ENCODE data around the gene BHLHA15. TPM values are rescaled to one million over a fixed set of nuclear protein-coding genes. Genes with fewer than 3 reads are reported as not detected.

Gene BHLHA15
- total RNA-seq, 1 experiment from 2014 or later = 1.8 TPM

- no peaks in the 10 kb centered on the region for H3K27me3 Mint-ChIP-seq (ENCODE audit: unreplicated experiment)
- H3K9me3 Mint-ChIP-seq (ENCODE audit: low read depth, unreplicated experiment) = peaks cover 3% of the 10 kb centered on the region
- intact Hi-C loops (cut with micrococcal nuclease; ENCODE audit: unreplicated experiment) = no loop called here
- CTCF ChIA-PET = no interaction called here
- no peak overlapping the region for H3K4me3 Mint-ChIP-seq (ENCODE audit: low read depth, unreplicated experiment)
- no peaks in the 10 kb centered on the region for H3K4me1 Mint-ChIP-seq (ENCODE audit: low read depth, unreplicated experiment)
- peaks cover 14% of the 10 kb centered on the region for H3K36me3 Mint-ChIP-seq (ENCODE audit: insufficient read depth, unreplicated experiment)
- no peak overlapping the region for H3K27ac Mint-ChIP-seq (ENCODE audit: unreplicated experiment)
- no peak for TF ChIP-seq CTCF (IDR thresholded peaks at IDR 0.05; ENCODE audit: unreplicated experiment)
- no peak for DNase-seq
- BruUV-seq (replicated peaks) = no TSS peak
Observed at GRCh38 chr7:98194186-98194585, 17.1 kb upstream of the BHLHA15 start.

- TF ChIP-seq CTCF (IDR thresholded peaks at IDR 0.05; ENCODE audit: unreplicated experiment) = no peak
- BruUV-seq (replicated peaks) = no TSS peak
- Mint-ChIP-seq H3K4me3 (ENCODE audit: low read depth, unreplicated experiment) (no peak overlapping the region), H3K4me1 (ENCODE audit: low read depth, unreplicated experiment) (no peaks in the 10 kb centered on the region), H3K9me3 (ENCODE audit: low read depth, unreplicated experiment) (peaks cover 3% of the 10 kb centered on the region), H3K27ac (ENCODE audit: unreplicated experiment) (no peak overlapping the region), H3K36me3 (ENCODE audit: insufficient read depth, unreplicated experiment) (peaks cover 14% of the 10 kb centered on the region), H3K27me3 (ENCODE audit: unreplicated experiment) (no peaks in the 10 kb centered on the region)
- CTCF ChIA-PET = no interaction called here
- intact Hi-C loops (cut with micrococcal nuclease; ENCODE audit: unreplicated experiment) = no loop called here
- DNase-seq = no peak
Observed at GRCh38 chr7:98194672-98195457, 16.4 kb upstream of the BHLHA15 start.

GRCh38 chr7:98196706-98197605, 14.3 kb upstream of the BHLHA15 start:
- Mint-ChIP-seq H3K4me1 (ENCODE audit: low read depth, unreplicated experiment) (peaks cover 4% of the 10 kb centered on the region), H3K27ac (ENCODE audit: unreplicated experiment) (no peak overlapping the region), H3K27me3 (ENCODE audit: unreplicated experiment) (no peaks in the 10 kb centered on the region), H3K4me3 (ENCODE audit: low read depth, unreplicated experiment) (no peak overlapping the region), H3K9me3 (ENCODE audit: low read depth, unreplicated experiment) (peaks cover 3% of the 10 kb centered on the region), H3K36me3 (ENCODE audit: insufficient read depth, unreplicated experiment) (peaks cover 10% of the 10 kb centered on the region)
- no peak for DNase-seq
- intact Hi-C loops (cut with micrococcal nuclease; ENCODE audit: unreplicated experiment) = no loop called here
- no peak for TF ChIP-seq CTCF (IDR thresholded peaks at IDR 0.05; ENCODE audit: unreplicated experiment)
- no TSS peak for BruUV-seq (replicated peaks)
- CTCF ChIA-PET = interaction anchor here (0.6 kb wide), 1 partner anchor 198 kb away, joined by 4 read pairs; no protein-coding TSS in a partner anchor

GRCh38 chr7:98199131-98199530, 12.1 kb upstream of the BHLHA15 start:
- DNase-seq = no peak
- H3K4me1 Mint-ChIP-seq (ENCODE audit: low read depth, unreplicated experiment) = peaks cover 8% of the 10 kb centered on the region
- intact Hi-C loops (cut with micrococcal nuclease; ENCODE audit: unreplicated experiment) = no loop called here
- H3K36me3 Mint-ChIP-seq (ENCODE audit: insufficient read depth, unreplicated experiment) = peaks cover 5% of the 10 kb centered on the region
- no peaks in the 10 kb centered on the region for H3K27me3 Mint-ChIP-seq (ENCODE audit: unreplicated experiment)
- peaks cover 3% of the 10 kb centered on the region for H3K9me3 Mint-ChIP-seq (ENCODE audit: low read depth, unreplicated experiment)
- H3K27ac Mint-ChIP-seq (ENCODE audit: unreplicated experiment) = no peak overlapping the region
- no peak overlapping the region for H3K4me3 Mint-ChIP-seq (ENCODE audit: low read depth, unreplicated experiment)
- CTCF ChIA-PET = no interaction called here
- no peak for TF ChIP-seq CTCF (IDR thresholded peaks at IDR 0.05; ENCODE audit: unreplicated experiment)
- no TSS peak for BruUV-seq (replicated peaks)
